ENCODE results near the gene TMEM52. TPM values are rescaled to one million over a fixed set of nuclear protein-coding genes. Genes with fewer than 3 reads are reported as not detected.
A peak's percentile ranks its signal among the peaks of the same experiment; 100 is the strongest.

TMEM52 gene
- total and polyA plus RNA-seq, 2 of the 13 experiments (the other 11 are each of a cell fraction or from before 2014, with no cell fraction given), result 13.2 to 18.7 TPM

GRCh38 chr1:1942753-1943656 is 23.9 kb upstream of the TMEM52 start (continued):
- TF ChIP-seq GFI1 (CRISPR knock-in tag; IDR thresholded peaks at IDR 0.05; ENCODE audit: borderline replicate concordance) (peak; percentile 63; the same call in 1 of the 2 replicates), NR1H2 (CRISPR knock-in tag; IDR thresholded peaks at IDR 0.05; ENCODE audit: borderline replicate concordance, low read depth) (peak; percentile 69; the same call in 1 of the 2 replicates), ZSCAN9 (CRISPR knock-in tag; IDR thresholded peaks at IDR 0.05; ENCODE audit: borderline replicate concordance) (no peak), ZSCAN29 (CRISPR knock-in tag; conservative IDR thresholded peaks at IDR 0.05) (peak; percentile 85), ZNF891 (CRISPR knock-in tag; IDR thresholded peaks at IDR 0.05) (no peak; the same call in 1 of the 2 replicates), ZNF317 (CRISPR knock-in tag; IDR thresholded peaks at IDR 0.05) (peak; percentile 85; the same call in 1 of the 2 replicates), ZBTB8A (CRISPR knock-in tag; IDR thresholded peaks at IDR 0.05; ENCODE audit: borderline replicate concordance, low read depth) (no peak), ZBTB7B (CRISPR knock-in tag; IDR thresholded peaks at IDR 0.05) (peak; percentile 64; the same call in 1 of the 2 replicates), NFYB (CRISPR knock-in tag; IDR thresholded peaks at IDR 0.05) (no peak; the same call in 1 of the 2 replicates), SIX1 (CRISPR knock-in tag; IDR thresholded peaks at IDR 0.05; ENCODE audit: borderline replicate concordance) (no peak), KAT7 (CRISPR knock-in tag; IDR thresholded peaks at IDR 0.05; ENCODE audit: borderline replicate concordance) (no peak; the same call in 1 of the 2 replicates), BORCS8-MEF2B (CRISPR knock-in tag; IDR thresholded peaks at IDR 0.05) (peak; percentile 51), TP53 (CRISPR knock-in tag; conservative IDR thresholded peaks at IDR 0.05) (0 out of 2 replicates have a peak, but pooled peaks have one; percentile 66), ZNF142 (CRISPR knock-in tag; IDR thresholded peaks at IDR 0.05) (peak; percentile 67; the same call in 1 of the 2 replicates), ZNF549 (CRISPR knock-in tag; IDR thresholded peaks at IDR 0.05) (no peak), NONO (IDR thresholded peaks at IDR 0.05) (no peak), NONO (CRISPR knock-in tag; conservative IDR thresholded peaks at IDR 0.05) (no peak; the same call in 1 of the 2 replicates), ZMYM2 (CRISPR knock-in tag; IDR thresholded peaks at IDR 0.05) (no peak; the same call in 1 of the 2 replicates), ZNF746 (CRISPR knock-in tag; IDR thresholded peaks at IDR 0.05) (peak; percentile 86), NR2F1 (CRISPR knock-in tag; IDR thresholded peaks at IDR 0.05) (peak; percentile 65 to 81; a peak in 3 of 4 replicates), ZNF530 (CRISPR knock-in tag; IDR thresholded peaks at IDR 0.05; ENCODE audit: low read depth) (no peak)
- TF ChIP-seq, protein P1, sequence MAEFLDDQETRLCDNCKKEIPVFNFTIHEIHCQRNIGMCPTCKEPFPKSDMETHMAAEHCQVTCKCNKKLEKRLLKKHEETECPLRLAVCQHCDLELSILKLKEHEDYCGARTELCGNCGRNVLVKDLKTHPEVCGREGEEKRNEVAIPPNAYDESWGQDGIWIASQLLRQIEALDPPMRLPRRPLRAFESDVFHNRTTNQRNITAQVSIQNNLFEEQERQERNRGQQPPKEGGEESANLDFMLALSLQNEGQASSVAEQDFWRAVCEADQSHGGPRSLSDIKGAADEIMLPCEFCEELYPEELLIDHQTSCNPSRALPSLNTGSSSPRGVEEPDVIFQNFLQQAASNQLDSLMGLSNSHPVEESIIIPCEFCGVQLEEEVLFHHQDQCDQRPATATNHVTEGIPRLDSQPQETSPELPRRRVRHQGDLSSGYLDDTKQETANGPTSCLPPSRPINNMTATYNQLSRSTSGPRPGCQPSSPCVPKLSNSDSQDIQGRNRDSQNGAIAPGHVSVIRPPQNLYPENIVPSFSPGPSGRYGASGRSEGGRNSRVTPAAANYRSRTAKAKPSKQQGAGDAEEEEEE (CRISPR knock-in tag; IDR thresholded peaks at IDR 0.05; ENCODE audit: borderline replicate concordance), result no peak
